Subcutaneous adipose tissue (tissue), 4 donors: ENCODE measurements around the gene CTRB2. TPM values are rescaled to one million over a fixed set of nuclear protein-coding genes. Genes with fewer than 3 reads are reported as not detected.

ENCODE experiments used
- CTCF ChIP-seq: fragments of 450-650 bp; IDR thresholded peaks from one replicate; pipeline ENCODE4 v1.5.1; 2016; ENCODE audit warnings: low read depth, mild to moderate bottlenecking, control low read depth, antibody characterized with exemption, moderate library complexity
- total RNA-seq, 4 donors: library from RNA; depleted of rRNA; stranded (reverse); fragments of >200 nt; gene quantifications; one replicate each; pipeline ENCODE4 v1.1.0, GENCODE V29; 2016

Gene CTRB2
- total RNA-seq, 4 donors from 2014 or later = not detected

- no peak for TF ChIP-seq CTCF
Measured at GRCh38 chr16:75238132-75238852, 31.3 kb upstream of the CTRB2 start.

GRCh38 chr16:75237398-75238131, 30.6 kb upstream of the CTRB2 start:
- TF ChIP-seq CTCF = no peak

- no peak for TF ChIP-seq CTCF
Measured at GRCh38 chr16:75236736-75237397, 29.9 kb upstream of the CTRB2 start.

GRCh38 chr16:75236232-75236631, 29.3 kb upstream of the CTRB2 start:
- TF ChIP-seq CTCF = no peak

GRCh38 chr16:75235721-75236193, 28.8 kb upstream of the CTRB2 start:
- no peak for TF ChIP-seq CTCF

- no peak for TF ChIP-seq CTCF
Measured at GRCh38 chr16:75234856-75235696, 28.1 kb upstream of the CTRB2 start.

GRCh38 chr16:75233611-75233938, 26.6 kb upstream of the CTRB2 start:
- TF ChIP-seq CTCF = no peak
